ENCODE measurements around the gene GUCY1A2.

The GUCY1A2 gene

GRCh38 chr11:106727256-106727655 is 291.0 kb downstream of the GUCY1A2 start:
- no peak for DNase-seq

GRCh38 chr11:106724293-106724892 is 293.9 kb downstream of the GUCY1A2 start:
- DNase-seq, result no peak

GRCh38 chr11:106723071-106723470 is 295.2 kb downstream of the GUCY1A2 start:
- no peak for DNase-seq

GRCh38 chr11:106717222-106717621 is 301.1 kb downstream of the GUCY1A2 start:
- DNase-seq, result no peak

GRCh38 chr11:106714199-106714598 is 304.1 kb downstream of the GUCY1A2 start:
- no peak for DNase-seq

GRCh38 chr11:106708348-106708747 is 309.9 kb downstream of the GUCY1A2 start:
- no peak for DNase-seq

GRCh38 chr11:106706355-106706754 is 311.9 kb downstream of the GUCY1A2 start:
- DNase-seq, result no peak

GRCh38 chr11:106702805-106703204 is 315.5 kb downstream of the GUCY1A2 start:
- no peak for DNase-seq

- no peak for DNase-seq
Measured at GRCh38 chr11:106697058-106697457, 321.2 kb downstream of the GUCY1A2 start.

- no peak for DNase-seq
Measured at GRCh38 chr11:106695506-106695905, 322.8 kb downstream of the GUCY1A2 start.

- DNase-seq, result no peak
Measured at GRCh38 chr11:106694501-106694900, 323.8 kb downstream of the GUCY1A2 start.

GRCh38 chr11:106691807-106692365 is 326.4 kb downstream of the GUCY1A2 start:
- DNase-seq, result no peak

- DNase-seq, result no peak
Measured at GRCh38 chr11:106690923-106691322, 327.4 kb downstream of the GUCY1A2 start.

GRCh38 chr11:106684944-106685343 is 333.3 kb downstream of the GUCY1A2 start:
- DNase-seq, result no peak

GRCh38 chr11:106683435-106683834 is 334.8 kb downstream of the GUCY1A2 start:
- no peak for DNase-seq

GRCh38 chr11:106681435-106681834 is 336.8 kb downstream of the GUCY1A2 start:
- no peak for DNase-seq

- no peak for DNase-seq
Measured at GRCh38 chr11:106679581-106679980, 338.7 kb downstream of the GUCY1A2 start.

- no peak for DNase-seq
Measured at GRCh38 chr11:106679181-106679580, 339.1 kb downstream of the GUCY1A2 start.

GRCh38 chr11:106670069-106670468 is 348.2 kb downstream of the GUCY1A2 start:
- no peak for DNase-seq

GRCh38 chr11:106668147-106668546 is 350.1 kb downstream of the GUCY1A2 start:
- no peak for DNase-seq

- DNase-seq, result no peak
Measured at GRCh38 chr11:106656646-106657045, 361.6 kb downstream of the GUCY1A2 start.

- DNase-seq, result no peak
Measured at GRCh38 chr11:106644824-106645223, 373.5 kb downstream of the GUCY1A2 start.

GRCh38 chr11:106642331-106642730 is 375.9 kb downstream of the GUCY1A2 start:
- no peak for DNase-seq

GRCh38 chr11:106632283-106632682 is 386.0 kb downstream of the GUCY1A2 start:
- no peak for DNase-seq

- DNase-seq, result no peak
Measured at GRCh38 chr11:106627694-106628093, 390.6 kb downstream of the GUCY1A2 start.

All from inflammatory macrophage treated with lipopolysaccharide for 1 hour (primary cell).